Naive thymus-derived CD4-positive, alpha-beta T cell (primary cell): ENCODE measurements around the gene CTNNA3. TPM values are rescaled to one million over a fixed set of nuclear protein-coding genes. Genes with fewer than 3 reads are reported as not detected.

ENCODE experiments used
- ATAC-seq: fragments of 150-1000 bp; cut with Tn5 transposase; 2 replicates; pipeline ENCODE4 v1.10.0; 2021; ENCODE audit warnings: mild to moderate bottlenecking, moderate library complexity
- CTCF ChIA-PET: fragments of 350-600 bp; sonication (Branson Sonifier 250); formaldehyde crosslinking; loops from one replicate; lab custom pipeline; 2021; ENCODE audit warnings: antibody characterized with exemption; lab: Charles Lee
- POLR2A ChIA-PET: fragments of 350-600 bp; sonication (Branson Sonifier 250); formaldehyde crosslinking; loops from one replicate; lab custom pipeline; 2021; ENCODE audit warnings: antibody characterized with exemption, inconsistent platforms; lab: Charles Lee
- DNase-seq, 9 donors: peaks; one replicate each; pipeline versions ENCODE4 v3.0.0 to v3.0.0-alpha.2; 2020 to 2022; ENCODE audit warnings: mixed read lengths in 1 of 9
- H3K27ac ChIP-seq: one replicate; pipeline ENCODE4 v1.7.0; 2013; ENCODE audit warnings: mild to moderate bottlenecking, low read depth, low read length, moderate library complexity
- H3K27me3 ChIP-seq, 2 donors: one replicate each; pipeline ENCODE4 v1.7.0; 2013; ENCODE audit warnings: low read length in 2 of 2, mild to moderate bottlenecking in 2 of 2, moderate library complexity in 2 of 2; ENCODE audit not compliant: control insufficient read depth in 2 of 2, insufficient read depth in 2 of 2
- H3K36me3 ChIP-seq, 3 experiments: 1 replicate in 2 of 3; 2 replicates in 1 of 3; pipeline ENCODE4 v1.7.0; 2013; ENCODE audit warnings: low read length in 3 of 3, mild to moderate bottlenecking in 3 of 3, moderate library complexity in 1 of 3; ENCODE audit not compliant: insufficient read depth in 3 of 3, control insufficient read depth in 2 of 3
- H3K4me1 ChIP-seq, 2 donors: one replicate each; pipeline ENCODE4 v1.7.0; 2013; ENCODE audit warnings: low read length in 2 of 2, mild to moderate bottlenecking in 2 of 2, moderate library complexity in 1 of 2; ENCODE audit not compliant: control insufficient read depth in 2 of 2, insufficient read depth in 2 of 2
- H3K4me3 ChIP-seq: 2 replicates; pipeline ENCODE4 v1.7.0; 2013; ENCODE audit warnings: mild to moderate bottlenecking, low read length
- H3K9me3 ChIP-seq, 3 experiments: 1 replicate in 2 of 3; 2 replicates in 1 of 3; pipeline ENCODE4 v1.7.0; 2013; ENCODE audit warnings: low read length in 3 of 3; ENCODE audit not compliant: control insufficient read depth in 2 of 3
- H3K27ac Mint-ChIP-seq, 9 donors: one replicate each; pipeline ENCODE4 v1.8.0; 2020 to 2022; ENCODE audit warnings: mixed read lengths in 9 of 9, mild to moderate bottlenecking in 8 of 9, moderate library complexity in 5 of 9, inconsistent platforms in 2 of 9
- H3K27me3 Mint-ChIP-seq, 5 donors: one replicate each; pipeline ENCODE4 v1.8.0; 2021 to 2022; ENCODE audit warnings: mixed read lengths in 5 of 5, mild to moderate bottlenecking in 1 of 5
- H3K36me3 Mint-ChIP-seq, 5 donors: one replicate each; pipeline ENCODE4 v1.8.0; 2020 to 2022; ENCODE audit warnings: mixed read lengths in 5 of 5, mild to moderate bottlenecking in 3 of 5, inconsistent platforms in 1 of 5
- H3K4me1 Mint-ChIP-seq, 7 donors: one replicate each; pipeline ENCODE4 v1.8.0; 2020 to 2022; ENCODE audit warnings: mixed read lengths in 7 of 7, mild to moderate bottlenecking in 3 of 7, inconsistent platforms in 1 of 7
- H3K4me3 Mint-ChIP-seq, 10 donors: one replicate each; pipeline ENCODE4 v1.8.0; 2020 to 2022; ENCODE audit warnings: mild to moderate bottlenecking in 10 of 10, mixed read lengths in 10 of 10, moderate library complexity in 6 of 10, inconsistent platforms in 2 of 10
- H3K9me3 Mint-ChIP-seq, 11 donors: one replicate each; pipeline ENCODE4 v1.8.0; 2020 to 2022; ENCODE audit warnings: mixed read lengths in 11 of 11, mild to moderate bottlenecking in 4 of 11, inconsistent platforms in 1 of 11, moderate library complexity in 1 of 11
- intact Hi-C, 2 donors: fragments of 100-400 bp; cut with micrococcal nuclease; formaldehyde crosslinking; loops; one replicate each; pipeline ENCODE4 v1.15.1; 2023
- polyA plus RNA-seq, 2 donors: library from polyadenylated mRNA; unstranded; fragments of 300-500 nt; fragmentation: Illumina TruSeq; gene quantifications; one replicate each; pipeline ENCODE4 v1.2.3, GENCODE V29; 2021
- total RNA-seq, 6 experiments: library from RNA in 5 of 6; stranded (reverse) in 5 of 6; gene quantifications; 1 replicate in 5 of 6; 2 replicates in 1 of 6; pipeline ENCODE4 v1.2.3 and lab custom pipeline; 2021 to 2026

The CTNNA3 gene
- total and polyA plus RNA-seq, 7 experiments from 2014 or later, result 0.43 to 0.84 (median 0.71) TPM; not detected in 2

DNA sequence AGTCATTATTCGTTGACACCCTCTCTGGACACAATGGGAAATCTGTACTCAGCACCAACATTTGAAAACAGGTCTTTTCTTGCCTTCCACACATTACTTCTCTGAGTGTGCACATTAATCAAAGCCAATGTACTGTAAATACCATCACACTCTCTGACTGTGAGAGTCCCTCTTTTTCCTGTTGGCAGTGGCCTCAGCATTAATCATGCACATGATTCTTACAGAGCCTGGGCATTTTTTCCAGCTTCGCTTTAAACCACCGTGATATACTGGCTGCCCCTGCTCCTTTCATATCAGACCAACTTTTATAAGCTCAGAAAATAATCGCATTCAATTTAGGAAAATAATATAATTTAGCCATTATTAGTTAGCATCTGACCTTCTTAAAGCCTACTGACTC lies 1689.6 kb downstream of the CTNNA3 start:
- intact Hi-C loops, result no loop called here
- Mint-ChIP-seq H3K27me3 (no peaks in the 10 kb centered on the region), H3K9me3 (peaks cover 0 to 21% (median 2%) of the 10 kb centered on the region in 11 donors), H3K36me3 (no peaks in the 10 kb centered on the region), H3K4me3 (no peak overlapping the region), H3K27ac (no peak overlapping the region), H3K4me1 (no peaks in the 10 kb centered on the region)
- ChIA-PET POLR2A (no interaction called here), CTCF (no interaction called here)
- Histone ChIP-seq H3K27me3 (no peaks in the 10 kb centered on the region), H3K4me3 (no peak overlapping the region), H3K9me3 (no peaks in the 10 kb centered on the region), H3K4me1 (no peaks in the 10 kb centered on the region), H3K36me3 (no peaks in the 10 kb centered on the region), H3K27ac (no peak overlapping the region)
- no peak for DNase-seq
- no peak for ATAC-seq

DNA sequence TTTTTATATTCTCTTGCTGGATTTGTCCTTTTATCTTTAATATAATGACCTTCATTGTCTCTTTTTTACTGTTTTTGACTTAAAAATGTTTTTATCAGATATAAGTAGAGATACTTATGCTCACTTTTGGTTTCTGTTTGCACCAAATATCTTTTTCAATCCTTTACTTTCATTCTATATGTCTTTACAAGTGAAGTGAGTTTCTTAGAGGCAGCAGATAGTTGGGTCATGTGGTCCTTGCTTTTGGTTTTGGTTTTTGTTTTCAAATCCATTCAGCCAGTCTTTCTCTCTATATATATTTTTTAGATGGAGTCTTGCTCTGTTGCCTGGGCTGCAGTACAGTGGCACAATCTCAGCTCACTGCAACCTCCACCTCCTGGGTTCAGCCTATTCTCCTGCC lies 1702.5 kb downstream of the CTNNA3 start:
- Histone ChIP-seq H3K27me3 (no peaks in the 10 kb centered on the region), H3K4me3 (no peak overlapping the region), H3K4me1 (no peaks in the 10 kb centered on the region), H3K27ac (no peak overlapping the region), H3K36me3 (no peaks in the 10 kb centered on the region), H3K9me3 (peaks cover 0 to 11% (median 0%) of the 10 kb centered on the region in 3 experiments)
- ATAC-seq (no peak), DNase-seq (no peak)
- ChIA-PET POLR2A (no interaction called here), CTCF (no interaction called here)
- Mint-ChIP-seq H3K27ac (no peak overlapping the region), H3K36me3 (no peaks in the 10 kb centered on the region), H3K4me3 (no peak overlapping the region), H3K9me3 (peaks cover 2 to 52% (median 16%) of the 10 kb centered on the region in 11 donors), H3K27me3 (no peaks in the 10 kb centered on the region), H3K4me1 (no peaks in the 10 kb centered on the region)
- intact Hi-C loops, result no loop called here

DNA sequence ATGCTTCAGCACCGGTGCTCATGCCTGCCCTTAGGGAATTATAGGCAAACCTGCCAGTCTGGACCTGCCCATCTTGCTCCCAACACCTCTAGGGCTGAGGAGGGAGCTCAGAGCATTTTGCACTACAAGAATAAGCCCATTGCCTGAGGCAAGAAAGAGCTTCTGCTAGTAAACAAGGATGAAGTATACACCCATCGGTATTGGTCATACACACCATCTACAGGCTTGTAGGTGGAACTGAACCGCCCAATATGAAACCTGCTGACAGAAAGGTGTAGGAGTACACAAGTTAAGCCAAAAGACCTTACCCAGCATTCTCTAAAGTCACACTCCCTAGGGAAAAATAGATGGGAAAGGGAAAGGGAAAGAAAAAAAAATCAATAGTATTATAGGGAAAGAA lies 1727.1 kb downstream of the CTNNA3 start:
- ChIA-PET POLR2A (no interaction called here), CTCF (interaction anchor here (1.1 kb wide), 1 partner anchor 10 kb away, joined by 4 read pairs; no protein-coding TSS in a partner anchor)
- DNase-seq, result no peak
- no peaks in the 10 kb centered on the region for H3K27me3 ChIP-seq
- no peaks in the 10 kb centered on the region for H3K36me3 Mint-ChIP-seq
- H3K4me3 Mint-ChIP-seq, result no peak overlapping the region
- H3K4me3 ChIP-seq, result no peak overlapping the region
- H3K36me3 ChIP-seq, result no peaks in the 10 kb centered on the region
- H3K9me3 ChIP-seq, result no peaks in the 10 kb centered on the region
- H3K4me1 Mint-ChIP-seq, result no peaks in the 10 kb centered on the region
- ATAC-seq, result no peak
- H3K9me3 Mint-ChIP-seq, result peaks cover 0 to 28% (median 3%) of the 10 kb centered on the region in 11 donors
- H3K4me1 ChIP-seq, result no peaks in the 10 kb centered on the region
- H3K27ac ChIP-seq, result no peak overlapping the region
- H3K27me3 Mint-ChIP-seq, result no peaks in the 10 kb centered on the region
- intact Hi-C loops, result no loop called here
- H3K27ac Mint-ChIP-seq, result no peak overlapping the region

DNA sequence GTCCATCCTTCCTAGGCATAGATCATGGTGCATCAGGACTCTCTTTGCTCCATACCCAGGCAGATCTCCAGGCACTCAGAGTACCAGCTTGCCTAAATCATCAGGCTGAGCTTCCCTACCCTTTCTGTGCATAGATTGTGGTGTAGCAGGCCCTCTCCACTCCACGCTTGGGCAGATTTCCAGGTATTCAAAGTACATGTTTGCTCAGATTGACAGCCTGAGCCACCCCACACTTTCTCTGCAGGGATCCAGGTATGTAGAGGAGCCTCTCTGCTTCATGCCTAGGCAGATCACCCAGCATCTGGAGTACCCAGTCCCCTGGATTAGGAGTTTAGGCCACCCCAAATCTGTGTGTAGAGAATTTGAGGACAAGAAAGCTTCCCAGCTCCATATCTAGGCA lies 1727.6 kb downstream of the CTNNA3 start:
- Histone ChIP-seq H3K36me3 (no peaks in the 10 kb centered on the region), H3K4me1 (no peaks in the 10 kb centered on the region), H3K4me3 (no peak overlapping the region), H3K27ac (no peak overlapping the region), H3K9me3 (no peaks in the 10 kb centered on the region), H3K27me3 (no peaks in the 10 kb centered on the region)
- H3K4me1 Mint-ChIP-seq, result no peaks in the 10 kb centered on the region
- CTCF ChIA-PET, result interaction anchor here (1.1 kb wide), 1 partner anchor 11 kb away, joined by 4 read pairs; no protein-coding TSS in a partner anchor
- ATAC-seq (no peak), DNase-seq (no peak)
- POLR2A ChIA-PET, result no interaction called here
- no peaks in the 10 kb centered on the region for H3K27me3 Mint-ChIP-seq
- H3K9me3 Mint-ChIP-seq, result peaks cover 0 to 32% (median 3%) of the 10 kb centered on the region in 11 donors
- H3K36me3 Mint-ChIP-seq, result no peaks in the 10 kb centered on the region
- intact Hi-C loops, result no loop called here
- no peak overlapping the region for H3K4me3 Mint-ChIP-seq
- H3K27ac Mint-ChIP-seq, result no peak overlapping the region

DNA sequence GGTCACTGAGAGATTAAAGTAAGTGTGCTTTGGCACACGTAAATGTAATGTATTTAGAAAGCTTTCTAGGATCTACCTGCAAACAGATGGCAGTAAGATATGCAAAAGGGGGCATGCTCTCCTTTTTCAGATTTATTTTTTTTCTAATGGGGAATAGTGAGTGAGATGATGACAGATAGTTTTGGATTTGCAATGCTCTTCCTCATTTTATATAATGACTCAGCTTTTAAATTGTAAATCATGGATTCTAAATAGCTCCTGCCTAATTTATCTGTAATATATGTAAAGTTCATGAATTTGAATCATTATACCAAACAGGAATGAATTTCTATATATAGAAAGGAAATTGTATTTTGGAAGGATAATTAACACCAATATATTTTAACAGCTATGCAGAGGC lies 1731.8 kb downstream of the CTNNA3 start:
- Histone ChIP-seq H3K4me1 (no peaks in the 10 kb centered on the region), H3K4me3 (no peak overlapping the region), H3K27ac (no peak overlapping the region), H3K9me3 (peaks cover 0 to 2% (median 0%) of the 10 kb centered on the region in 3 experiments), H3K27me3 (no peaks in the 10 kb centered on the region), H3K36me3 (no peaks in the 10 kb centered on the region)
- Mint-ChIP-seq H3K27ac (no peak overlapping the region), H3K27me3 (no peaks in the 10 kb centered on the region), H3K4me3 (no peak overlapping the region), H3K9me3 (peaks cover 0 to 24% (median 8%) of the 10 kb centered on the region in 11 donors), H3K4me1 (no peaks in the 10 kb centered on the region), H3K36me3 (no peaks in the 10 kb centered on the region)
- intact Hi-C loops, result no loop called here
- DNase-seq, result no peak
- ChIA-PET POLR2A (no interaction called here), CTCF (interaction anchor here (0.6 kb wide), 2 partner anchors 370 to 956 kb away, joined by 3 to 4 read pairs; no protein-coding TSS in a partner anchor)
- no peak for ATAC-seq

DNA sequence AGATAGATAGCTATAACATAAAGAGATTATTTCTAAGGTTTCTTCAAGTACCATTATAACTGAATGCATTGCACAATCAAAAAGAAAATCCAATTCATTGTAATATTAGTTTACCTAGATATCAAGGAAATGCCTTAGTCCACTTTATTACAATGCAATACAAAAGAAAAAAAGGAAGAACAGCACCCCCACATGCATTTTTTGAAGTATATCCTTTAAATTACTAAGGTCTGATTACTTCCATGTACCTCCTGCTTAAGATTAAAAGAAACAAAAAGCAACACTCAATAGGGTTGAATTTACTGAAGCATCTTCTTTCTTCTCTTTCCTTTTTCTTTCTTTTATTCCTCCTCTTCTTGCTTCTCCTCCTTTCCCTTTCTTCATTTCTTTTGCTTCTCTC lies 1743.9 kb downstream of the CTNNA3 start:
- Mint-ChIP-seq H3K27ac (no peak overlapping the region), H3K36me3 (no peaks in the 10 kb centered on the region), H3K4me3 (no peak overlapping the region), H3K27me3 (no peaks in the 10 kb centered on the region), H3K4me1 (no peaks in the 10 kb centered on the region), H3K9me3 (peaks cover 0 to 27% (median 6%) of the 10 kb centered on the region in 11 donors)
- intact Hi-C loops, result no loop called here
- H3K27ac ChIP-seq, result no peak overlapping the region
- POLR2A ChIA-PET, result interaction anchor here (0.6 kb wide), 1 partner anchor 9 kb away, joined by 3 read pairs; no protein-coding TSS in a partner anchor
- DNase-seq (no peak), ATAC-seq (no peak)
- no peaks in the 10 kb centered on the region for H3K36me3 ChIP-seq
- no peak overlapping the region for H3K4me3 ChIP-seq
- no peaks in the 10 kb centered on the region for H3K9me3 ChIP-seq
- CTCF ChIA-PET, result no interaction called here
- no peaks in the 10 kb centered on the region for H3K4me1 ChIP-seq
- H3K27me3 ChIP-seq, result no peaks in the 10 kb centered on the region

DNA sequence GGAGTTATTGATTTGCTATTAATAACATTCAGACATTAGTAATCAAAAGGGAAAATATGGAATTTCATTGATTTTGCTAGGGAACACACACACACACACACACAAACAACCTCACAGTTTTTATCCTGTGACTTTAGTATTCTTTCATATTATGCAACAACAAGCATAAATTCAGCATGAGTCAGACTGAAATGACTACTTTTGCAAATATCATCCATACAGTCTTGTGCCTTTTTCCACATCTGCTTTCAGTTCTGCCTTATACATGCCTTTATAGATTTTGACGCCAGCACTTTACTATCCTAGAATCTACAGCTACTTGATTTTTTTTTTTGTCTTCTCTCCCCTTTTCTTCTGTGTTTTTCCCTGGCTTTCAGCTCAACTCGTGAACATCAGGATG lies 1745.9 kb downstream of the CTNNA3 start:
- H3K27ac ChIP-seq, result no peak overlapping the region
- intact Hi-C loops, result no loop called here
- H3K27ac Mint-ChIP-seq, result no peak overlapping the region
- ATAC-seq (no peak), DNase-seq (no peak)
- no peaks in the 10 kb centered on the region for H3K36me3 Mint-ChIP-seq
- no peaks in the 10 kb centered on the region for H3K4me1 Mint-ChIP-seq
- no peaks in the 10 kb centered on the region for H3K27me3 Mint-ChIP-seq
- H3K27me3 ChIP-seq, result no peaks in the 10 kb centered on the region
- ChIA-PET POLR2A (no interaction called here), CTCF (no interaction called here)
- no peaks in the 10 kb centered on the region for H3K9me3 ChIP-seq
- peaks cover 0 to 15% (median 3%) of the 10 kb centered on the region in 11 donors for H3K9me3 Mint-ChIP-seq
- no peak overlapping the region for H3K4me3 ChIP-seq
- no peak overlapping the region for H3K4me3 Mint-ChIP-seq
- no peaks in the 10 kb centered on the region for H3K36me3 ChIP-seq
- no peaks in the 10 kb centered on the region for H3K4me1 ChIP-seq
